Calu3 (cell line): ENCODE measurements around the gene PRELID3B. TPM values are rescaled to one million over a fixed set of nuclear protein-coding genes. Genes with fewer than 3 reads are reported as not detected.

ENCODE experiments used
- BruUV-seq: library from RNA; stranded (reverse); fragments of 400-500 nt; replicated peaks from 2 replicates; lab custom pipeline; 2021; lab: Mats Ljungman, UMichigan
- CTCF ChIA-PET: fragments of 300-600 bp; sonication (Branson Sonifier 250); formaldehyde crosslinking; loops from one replicate; lab custom pipeline; 2022; ENCODE audit warnings: antibody characterized with exemption; lab: Charles Lee
- DNase-seq: peaks from one replicate; pipeline ENCODE4 v3.0.0; 2022
- H3K27ac Mint-ChIP-seq: one replicate; pipeline ENCODE4 v1.8.0; 2022; ENCODE audit warnings: mixed read lengths; ENCODE audit not compliant: unreplicated experiment
- H3K27me3 Mint-ChIP-seq: one replicate; pipeline ENCODE4 v1.8.0; 2022; ENCODE audit warnings: mixed read lengths; ENCODE audit not compliant: unreplicated experiment
- H3K36me3 Mint-ChIP-seq: one replicate; pipeline ENCODE4 v1.8.0; 2022; ENCODE audit warnings: mild to moderate bottlenecking, moderate library complexity, mixed read lengths; ENCODE audit not compliant: insufficient read depth, unreplicated experiment
- H3K4me1 Mint-ChIP-seq: one replicate; pipeline ENCODE4 v1.8.0; 2022; ENCODE audit warnings: mild to moderate bottlenecking, low read depth, mixed read lengths; ENCODE audit not compliant: unreplicated experiment
- H3K4me3 Mint-ChIP-seq: one replicate; pipeline ENCODE4 v1.8.0; 2022; ENCODE audit warnings: mild to moderate bottlenecking, low read depth, moderate library complexity, mixed read lengths; ENCODE audit not compliant: unreplicated experiment
- H3K9me3 Mint-ChIP-seq: one replicate; pipeline ENCODE4 v1.8.0; 2022; ENCODE audit warnings: low read depth, mixed read lengths; ENCODE audit not compliant: unreplicated experiment
- CTCF ChIP-seq: fragments of 200-600 bp; IDR thresholded peaks from one replicate; pipeline ENCODE4 v1.8.0; 2022; ENCODE audit warnings: antibody characterized with exemption; ENCODE audit not compliant: unreplicated experiment
- intact Hi-C: fragments of 100-400 bp; cut with micrococcal nuclease; formaldehyde crosslinking; loops from one replicate; pipeline ENCODE4 v1.10.0; 2022; ENCODE audit not compliant: unreplicated experiment
- total RNA-seq: library from RNA; stranded (reverse); gene quantifications from 2 replicates; pipeline ENCODE4 v1.2.3, GENCODE V29; 2022

The PRELID3B gene
- total RNA-seq, 1 experiment from 2014 or later = 136 TPM

- CTCF ChIA-PET = interaction anchor here (0.6 kb wide), 1 partner anchor 216 kb away, joined by 3 read pairs; no protein-coding TSS in a partner anchor
Observed at GRCh38 chr20:58998656-58999055, 43.9 kb downstream of the PRELID3B start.

GRCh38 chr20:58997141-58997770 lies 45.3 kb downstream of the PRELID3B start:
- Mint-ChIP-seq H3K4me1 (peaks cover 17% of the 10 kb centered on the region), H3K9me3 (no peaks in the 10 kb centered on the region), H3K27me3 (no peaks in the 10 kb centered on the region), H3K36me3 (peaks cover 77% of the 10 kb centered on the region), H3K4me3 (no peak overlapping the region), H3K27ac (no peak overlapping the region)
- TF ChIP-seq CTCF = no peak
- CTCF ChIA-PET = interaction anchor here (0.7 kb wide), 2 partner anchors 12 to 31 kb away, joined by 5 to 7 read pairs; no protein-coding TSS in a partner anchor
- DNase-seq = no peak
- no TSS peak for BruUV-seq
- intact Hi-C loops = no loop called here

More at GRCh38 chr20:58998656-58999055, 43.9 kb downstream of the PRELID3B start:
- Mint-ChIP-seq H3K27me3 (no peaks in the 10 kb centered on the region), H3K4me3 (no peak overlapping the region), H3K36me3 (peaks cover 77% of the 10 kb centered on the region), H3K27ac (no peak overlapping the region), H3K9me3 (no peaks in the 10 kb centered on the region), H3K4me1 (peaks cover 17% of the 10 kb centered on the region)
- no peak for TF ChIP-seq CTCF
- intact Hi-C loops = no loop called here
- no peak for DNase-seq
- no TSS peak for BruUV-seq

GRCh38 chr20:58996226-58996611 lies 46.4 kb downstream of the PRELID3B start:
- no TSS peak for BruUV-seq
- intact Hi-C loops = no loop called here
- no peak for TF ChIP-seq CTCF
- no peak for DNase-seq
- no peaks in the 10 kb centered on the region for H3K27me3 Mint-ChIP-seq
- peak overlapping the region; percentile 0 for H3K4me3 Mint-ChIP-seq
- no peaks in the 10 kb centered on the region for H3K9me3 Mint-ChIP-seq
- H3K4me1 Mint-ChIP-seq = peaks cover 17% of the 10 kb centered on the region
- CTCF ChIA-PET = interaction anchor here (0.6 to 0.8 kb wide), 2 partner anchors 9 to 14 kb away, joined by 3 to 11 read pairs; no protein-coding TSS in a partner anchor
- peaks cover 81% of the 10 kb centered on the region for H3K36me3 Mint-ChIP-seq
- peak overlapping the region; percentile 56 for H3K27ac Mint-ChIP-seq

- BruUV-seq = no TSS peak
- intact Hi-C loops = no loop called here
- DNase-seq = peak; percentile 24
- Mint-ChIP-seq H3K4me1 (peaks cover 17% of the 10 kb centered on the region), H3K27ac (peak overlapping the region; percentile 56), H3K27me3 (no peaks in the 10 kb centered on the region), H3K36me3 (peaks cover 84% of the 10 kb centered on the region), H3K9me3 (no peaks in the 10 kb centered on the region), H3K4me3 (peak overlapping the region; percentile 0)
- CTCF ChIA-PET = interaction anchor here (0.6 to 0.8 kb wide), 2 partner anchors 9 to 14 kb away, joined by 3 to 11 read pairs; no protein-coding TSS in a partner anchor
- TF ChIP-seq CTCF = no peak
Observed at GRCh38 chr20:58995461-58996225, 46.9 kb downstream of the PRELID3B start.
